ENCODE measurements around the gene PTP4A2. TPM values are rescaled to one million over a fixed set of nuclear protein-coding genes. Genes with fewer than 3 reads are reported as not detected.

The PTP4A2 gene
- polyA plus RNA-seq, 1 of the 3 experiments (the other 2 are of a cell fraction), result 41.7 TPM

- H3K9me3 ChIP-seq, result no peaks in the 10 kb centered on the region
- H3K4me3 ChIP-seq (ENCODE audit: low read depth in 2 of 2, low read length in 1 of 2), result no peak overlapping the region
- no peaks in the 10 kb centered on the region for H3K27me3 ChIP-seq (ENCODE audit: insufficient read depth)
- CTCF ChIA-PET, result interaction anchor here (2.6 kb wide), 1 partner anchor 31 kb away, joined by 8 read pairs; no protein-coding TSS in a partner anchor
- 57% methylated on average over 6 of the region's 6 CpGs for WGBS (ENCODE audit: low lambda C conversion rate)
- no peaks in the 10 kb centered on the region for H3K9me2 ChIP-seq
- TF ChIP-seq PBX3 (IDR thresholded peaks at IDR 0.05) (peak; percentile 32), NFIC (IDR thresholded peaks at IDR 0.05; ENCODE audit: borderline replicate concordance) (no peak), TCF12 (IDR thresholded peaks at IDR 0.05) (no peak), FOSL2 (IDR thresholded peaks at IDR 0.05; ENCODE audit: borderline replicate concordance, low read depth) (0 out of 2 replicates have a peak, but pooled peaks have one; percentile 3), YY1 (IDR thresholded peaks at IDR 0.05; ENCODE audit: low read depth) (no peak)
- H2AFZ ChIP-seq (ENCODE audit: low read depth), result no peak overlapping the region
- H3F3A ChIP-seq (replicated peaks; ENCODE audit: insufficient read depth), result peaks cover 48% of the 10 kb centered on the region
- POLR2A ChIA-PET, result interaction anchor here (0.6 to 1.1 kb wide), 3 partner anchors 8 to 140 kb away, joined by 3 read pairs; partner anchors contain the start of genes KHDRBS1 and TMEM39B
- no peak for DNase-seq
- peaks cover 0 to 15% of the 10 kb centered on the region in 2 experiments for H3K36me3 ChIP-seq (replicated peaks in 1 of 2; ENCODE audit: control insufficient read depth in 1 of 2, insufficient read depth in 2 of 2, low read length in 1 of 2)
- peaks cover 12 to 77% of the 10 kb centered on the region in 2 experiments for H3K4me1 ChIP-seq (ENCODE audit: control insufficient read depth in 1 of 2, insufficient read depth in 2 of 2, low read depth in 1 of 2, low read length in 1 of 2)
- peaks cover 100% of the 10 kb centered on the region for H3K79me2 ChIP-seq (ENCODE audit: insufficient read depth)
- no peak overlapping the region for H3K9ac ChIP-seq
- peaks cover 96% of the 10 kb centered on the region for H4K20me1 ChIP-seq (ENCODE audit: insufficient read depth)
- H3K4me2 ChIP-seq, result peak overlapping the region; percentile 72
- peak overlapping the region; percentile 17 to 66; a peak in 2 of 4 replicates for H3K27ac ChIP-seq (ENCODE audit: low read depth in 2 of 2, low read length in 1 of 2)
Measured at GRCh38 chr1:31932491-31933316, 5.5 kb downstream of the PTP4A2 start.

- 48% methylated on average over 2 of the region's 2 CpGs for WGBS (ENCODE audit: low lambda C conversion rate)
- DNase-seq, result no peak
- POLR2A ChIA-PET, result no interaction called here
Measured at GRCh38 chr1:31931593-31932225, 6.5 kb downstream of the PTP4A2 start.

More at GRCh38 chr1:31931593-31932225, 6.5 kb downstream of the PTP4A2 start:
- no peak for TF ChIP-seq MEF2A (IDR thresholded peaks at IDR 0.05; ENCODE audit: borderline replicate concordance, low read depth)
- no peak for TF ChIP-seq MXI1 (IDR thresholded peaks at IDR 0.05; ENCODE audit: low read depth, low read length)
- no peak for TF ChIP-seq GABPA (IDR thresholded peaks at IDR 0.05; ENCODE audit: low read depth)
- TF ChIP-seq ELF1 (IDR thresholded peaks at IDR 0.05), result no peak
- peak; percentile 69 for TF ChIP-seq PBX3 (IDR thresholded peaks at IDR 0.05)
- no peak for TF ChIP-seq RXRA (IDR thresholded peaks at IDR 0.05; ENCODE audit: borderline replicate concordance, low read depth)
- TF ChIP-seq FOXJ3 (CRISPR knock-in tag; IDR thresholded peaks at IDR 0.05), result no peak
- peak; percentile 87 for TF ChIP-seq FOSL2 (IDR thresholded peaks at IDR 0.05; ENCODE audit: borderline replicate concordance, low read depth)
- TF ChIP-seq MAX (IDR thresholded peaks at IDR 0.05; ENCODE audit: low read depth), result no peak
- no peak for TF ChIP-seq USF1 (IDR thresholded peaks at IDR 0.05; ENCODE audit: borderline replicate concordance, low read depth)
- no peak for TF ChIP-seq SIN3A (IDR thresholded peaks at IDR 0.05; ENCODE audit: borderline replicate concordance, low read depth, low read length)
- TF ChIP-seq NRF1 (IDR thresholded peaks at IDR 0.05; ENCODE audit: low read depth, low read length), result no peak
- no peak for TF ChIP-seq EZH2phosphoT487 (IDR thresholded peaks at IDR 0.05; ENCODE audit: borderline replicate concordance, low read depth)
- peak; percentile 69 for TF ChIP-seq JUND (IDR thresholded peaks at IDR 0.05)
- TF ChIP-seq CTCF (IDR thresholded peaks at IDR 0.05), result no peak
- no peak for TF ChIP-seq RCOR1 (IDR thresholded peaks at IDR 0.05; ENCODE audit: low read length)
- no peak for TF ChIP-seq RAD21 (IDR thresholded peaks at IDR 0.05; ENCODE audit: low read length)
- Histone ChIP-seq H3K4me2 (peak overlapping the region; percentile 72), H3K9me2 (no peaks in the 10 kb centered on the region), H3K27ac (ENCODE audit: low read depth in 2 of 2, low read length in 1 of 2) (peak overlapping the region; percentile 16 to 66; a peak in 3 of 4 replicates), H3K4me3 (ENCODE audit: low read depth in 2 of 2, low read length in 1 of 2) (no peak overlapping the region), H3K36me3 (replicated peaks in 1 of 2; ENCODE audit: control insufficient read depth in 1 of 2, insufficient read depth in 2 of 2, low read length in 1 of 2) (peaks cover 0 to 15% of the 10 kb centered on the region in 2 experiments), H3K9ac (no peak overlapping the region; the same call in 1 of the 2 replicates), H3F3A (replicated peaks; ENCODE audit: insufficient read depth) (peaks cover 48% of the 10 kb centered on the region), H4K20me1 (ENCODE audit: insufficient read depth) (peaks cover 99% of the 10 kb centered on the region), H3K4me1 (ENCODE audit: control insufficient read depth in 1 of 2, insufficient read depth in 2 of 2, low read depth in 1 of 2, low read length in 1 of 2) (peaks cover 17 to 83% of the 10 kb centered on the region in 2 experiments), H2AFZ (ENCODE audit: low read depth) (no peak overlapping the region), H3K9me3 (no peaks in the 10 kb centered on the region), H3K27me3 (ENCODE audit: insufficient read depth) (no peaks in the 10 kb centered on the region), H3K79me2 (ENCODE audit: insufficient read depth) (peaks cover 100% of the 10 kb centered on the region)
- CTCF ChIA-PET, result interaction anchor here (1.3 to 1.6 kb wide), 2 partner anchors 143 to 168 kb away, joined by 3 read pairs; no protein-coding TSS in a partner anchor

Data from SK-N-SH (cell line).